H1 (cell line): ENCODE results near the gene PHETA1.

Experiments used
- ATF2 ChIP-seq: IDR thresholded peaks from 2 replicates; pipeline ENCODE4 v1.6.1; 2012; ENCODE audit warnings: low read length, inconsistent platforms
- BACH1 ChIP-seq: IDR thresholded peaks from 2 replicates; pipeline ENCODE4 v1.6.1; 2012; ENCODE audit warnings: low read length, improper control_type of control experiment
- CHD1 ChIP-seq: IDR thresholded peaks from 2 replicates; pipeline ENCODE4 v1.6.1; 2012; ENCODE audit warnings: low read depth, low read length, improper control_type of control experiment
- CREB1 ChIP-seq: IDR thresholded peaks from 2 replicates; pipeline ENCODE4 v1.6.1; 2012; ENCODE audit warnings: inconsistent platforms
- CTCF ChIP-seq, 3 experiments: IDR thresholded peaks; 1 replicate in 2 of 3; 2 replicates in 1 of 3; pipeline versions ENCODE4 v1.5.1 to v1.6.1; 2011; ENCODE audit warnings: low read length in 3 of 3, mild to moderate bottlenecking in 3 of 3, inconsistent platforms in 2 of 3, low read depth in 1 of 3, moderate library complexity in 1 of 3; ENCODE audit not compliant: insufficient read depth in 1 of 3; ENCODE audit errors: control extremely low read depth in 1 of 3
- EZH2 ChIP-seq: fragments of 200-600 bp; sonication (generic); IDR thresholded peaks from 2 replicates; pipeline ENCODE4 v1.7.1; 2012; ENCODE audit warnings: low read depth, mild to moderate bottlenecking, moderate library complexity, low read length, inconsistent platforms; ENCODE audit not compliant: severe bottlenecking
- MAFK ChIP-seq: IDR thresholded peaks from 2 replicates; pipeline ENCODE4 v1.6.1; 2012; ENCODE audit warnings: low read depth, mild to moderate bottlenecking, improper control_type of control experiment, low read length
- POLR2A ChIP-seq, 2 experiments: IDR thresholded peaks; 1 replicate in 1 of 2; 2 replicates in 1 of 2; pipeline ENCODE4 v1.6.1; 2011; ENCODE audit warnings: low read depth in 2 of 2, low read length in 2 of 2, mild to moderate bottlenecking in 2 of 2; ENCODE audit errors: control extremely low read depth in 1 of 2
- POLR2AphosphoS5 ChIP-seq: IDR thresholded peaks from 2 replicates; pipeline ENCODE4 v1.6.1; 2011; ENCODE audit warnings: low read depth, low read length
- TAF1 ChIP-seq: IDR thresholded peaks from 2 replicates; pipeline ENCODE4 v1.6.1; 2011; ENCODE audit warnings: mild to moderate bottlenecking, low read depth, low read length

GRCh38 chr12:111414711-111415252 lies 45.9 kb upstream of the PHETA1 start:
- no peak for TF ChIP-seq CTCF (IDR thresholded peaks at IDR 0.05; ENCODE audit: control extremely low read depth in 1 of 3, insufficient read depth in 1 of 3, low read depth in 1 of 3, low read length in 3 of 3)
- no peak for TF ChIP-seq POLR2A (IDR thresholded peaks at IDR 0.05; ENCODE audit: control extremely low read depth in 1 of 2, low read depth in 2 of 2, low read length in 2 of 2)
- TF ChIP-seq CHD1, result no peak
- no peak for TF ChIP-seq EZH2
- no peak for TF ChIP-seq ATF2
- no peak for TF ChIP-seq POLR2AphosphoS5
- TF ChIP-seq CREB1, result no peak
- TF ChIP-seq TAF1, result no peak
- no peak for TF ChIP-seq BACH1
- no peak for TF ChIP-seq MAFK
